Measurements from ENCODE around the gene FRMD4A.

GRCh38 chr10:13950543-13950939 lies 380.2 kb downstream of the FRMD4A start:
- TF ChIP-seq POLR2A (IDR thresholded peaks at IDR 0.05; ENCODE audit: low read depth, low read length) (no peak), TAF1 (IDR thresholded peaks at IDR 0.05; ENCODE audit: low read depth, low read length) (no peak)
